GM06990 (cell line): ENCODE data around the gene CDH16.

ENCODE experiments used
- DNase-seq: peaks from one replicate; pipeline ENCODE4 v3.0.0-alpha.2; 2011; ENCODE audit not compliant: insufficient read length; ENCODE audit errors: extremely low read depth
- H3K27me3 ChIP-seq: replicated peaks from 2 replicates; pipeline ENCODE4 v1.6.0; 2011; ENCODE audit warnings: low read length; ENCODE audit not compliant: control insufficient read depth, insufficient read depth
- H3K36me3 ChIP-seq: 2 replicates; pipeline ENCODE4 v1.5.1; 2011; ENCODE audit warnings: low read length; ENCODE audit not compliant: control insufficient read depth, insufficient read depth
- H3K4me3 ChIP-seq: replicated peaks from 2 replicates; pipeline ENCODE4 v1.5.1; 2011; ENCODE audit warnings: low read depth, mild to moderate bottlenecking, control low read depth, low read length
- CTCF ChIP-seq: IDR thresholded peaks from 2 replicates; pipeline ENCODE4 v1.5.1; 2011; ENCODE audit warnings: low read length, control low read depth, mild to moderate bottlenecking, inconsistent platforms; ENCODE audit not compliant: insufficient read depth, poor library complexity, severe bottlenecking

The CDH16 gene

GRCh38 chr16:66944054-66944441 is 25.4 kb upstream of the CDH16 start:
- H3K4me3 ChIP-seq, result no peak overlapping the region
- no peak for TF ChIP-seq CTCF
- no peaks in the 10 kb centered on the region for H3K27me3 ChIP-seq
- DNase-seq, result no peak
- H3K36me3 ChIP-seq, result peaks cover 31% of the 10 kb centered on the region

GRCh38 chr16:66943426-66944053 is 24.9 kb upstream of the CDH16 start:
- Histone ChIP-seq H3K4me3 (no peak overlapping the region), H3K36me3 (peaks cover 33% of the 10 kb centered on the region), H3K27me3 (no peaks in the 10 kb centered on the region)
- TF ChIP-seq CTCF, result no peak
- no peak for DNase-seq

- peaks cover 34% of the 10 kb centered on the region for H3K36me3 ChIP-seq
- no peaks in the 10 kb centered on the region for H3K27me3 ChIP-seq
- DNase-seq, result no peak
- no peak for TF ChIP-seq CTCF
- no peak overlapping the region for H3K4me3 ChIP-seq
Measured at GRCh38 chr16:66942981-66943380, 24.3 kb upstream of the CDH16 start.

- Histone ChIP-seq H3K36me3 (peaks cover 36% of the 10 kb centered on the region), H3K4me3 (no peak overlapping the region), H3K27me3 (no peaks in the 10 kb centered on the region)
- no peak for TF ChIP-seq CTCF
- no peak for DNase-seq
Measured at GRCh38 chr16:66940236-66940635, 21.6 kb upstream of the CDH16 start.

GRCh38 chr16:66939366-66939765 is 20.7 kb upstream of the CDH16 start:
- Histone ChIP-seq H3K4me3 (no peak overlapping the region), H3K36me3 (peaks cover 36% of the 10 kb centered on the region), H3K27me3 (no peaks in the 10 kb centered on the region)
- no peak for TF ChIP-seq CTCF
- DNase-seq, result no peak
